WTC11 (cell line): ENCODE data around the gene PXN. TPM values are rescaled to one million over a fixed set of nuclear protein-coding genes. Genes with fewer than 3 reads are reported as not detected.
"Not testable (repeated sequence)": the region's sequence is repeated elsewhere in the genome, so short reads cannot be mapped to it uniquely, and the experiment has no call there.

ENCODE experiments used
- ATAC-seq: fragments of 200-7000 bp; cut with Tn5 transposase; 2 replicates; pipeline ENCODE4 v1.10.0; 2021; ENCODE audit warnings: mild to moderate bottlenecking, moderate library complexity
- CTCF ChIA-PET: fragments of 300-600 bp; sonication (Branson Sonifier 250); formaldehyde crosslinking; loops from one replicate; lab custom pipeline; 2021; ENCODE audit warnings: antibody characterized with exemption; lab: Charles Lee
- POLR2A ChIA-PET: fragments of 350-600 bp; sonication (Branson Sonifier 250); formaldehyde crosslinking; loops from one replicate; lab custom pipeline; 2021; ENCODE audit warnings: antibody characterized with exemption; lab: Charles Lee
- DNase-seq: peaks from one replicate; pipeline ENCODE4 v3.0.0; 2021; ENCODE audit warnings: low spot score
- H3K27ac Mint-ChIP-seq: 2 replicates; pipeline ENCODE4 v1.8.0; 2021; ENCODE audit warnings: mixed read lengths
- H3K27me3 Mint-ChIP-seq: 2 replicates; pipeline ENCODE4 v1.8.0; 2021; ENCODE audit warnings: low read depth, mild to moderate bottlenecking, moderate library complexity, mixed read lengths
- H3K36me3 Mint-ChIP-seq: 2 replicates; pipeline ENCODE4 v1.8.0; 2021; ENCODE audit warnings: mixed read lengths
- H3K4me1 Mint-ChIP-seq: 2 replicates; pipeline ENCODE4 v1.8.0; 2022; ENCODE audit warnings: mixed read lengths
- H3K4me3 Mint-ChIP-seq: 2 replicates; pipeline ENCODE4 v1.8.0; 2021; ENCODE audit warnings: mild to moderate bottlenecking, moderate library complexity, mixed read lengths
- H3K9me3 Mint-ChIP-seq: 2 replicates; pipeline ENCODE4 v1.8.0; 2021; ENCODE audit warnings: mixed read lengths
- CREM ChIP-seq: sonication (generic); formaldehyde crosslinking; IDR thresholded peaks from 2 replicates; pipeline ENCODE4 v1.8.1; 2022; ENCODE audit warnings: mild to moderate bottlenecking, missing genetic modification reagents, moderate library complexity
- ELF4 ChIP-seq: sonication (generic); formaldehyde crosslinking; IDR thresholded peaks from 2 replicates; pipeline ENCODE4 v1.8.1; 2022; ENCODE audit warnings: low read depth, mild to moderate bottlenecking, moderate library complexity, missing genetic modification reagents
- EMX1 ChIP-seq: fragments of 250-450 bp; sonication (Bioruptor Pico); IDR thresholded peaks from 2 replicates; pipeline ENCODE4 v1.8.0; 2021; ENCODE audit warnings: mild to moderate bottlenecking
- ETV6 ChIP-seq: sonication (generic); formaldehyde crosslinking; IDR thresholded peaks from 2 replicates; pipeline ENCODE4 v1.8.1; 2022; ENCODE audit warnings: mild to moderate bottlenecking, missing genetic modification reagents
- FOXJ3 ChIP-seq: sonication (generic); formaldehyde crosslinking; IDR thresholded peaks from 2 replicates; pipeline ENCODE4 v1.9.0; 2021; ENCODE audit warnings: missing genetic modification reagents, mild to moderate bottlenecking, borderline replicate concordance
- GABPB1 ChIP-seq: sonication (generic); formaldehyde crosslinking; IDR thresholded peaks from 2 replicates; pipeline ENCODE4 v1.8.1; 2023; ENCODE audit warnings: mild to moderate bottlenecking, missing genetic modification reagents
- HMGA2 ChIP-seq: fragments of 250-450 bp; sonication (Bioruptor Pico); IDR thresholded peaks from 2 replicates; pipeline ENCODE4 v1.4.0; 2021; ENCODE audit warnings: mild to moderate bottlenecking, moderate library complexity
- KAT7 ChIP-seq: sonication (generic); formaldehyde crosslinking; IDR thresholded peaks from 2 replicates; pipeline ENCODE4 v1.8.1; 2023; ENCODE audit warnings: missing genetic modification reagents, mild to moderate bottlenecking, borderline replicate concordance
- MXD4 ChIP-seq: fragments of 250-450 bp; sonication (Bioruptor Pico); IDR thresholded peaks from 2 replicates; pipeline ENCODE4 v1.8.0; 2021; ENCODE audit warnings: mild to moderate bottlenecking, moderate library complexity, borderline replicate concordance
- MYBL2 ChIP-seq: sonication (generic); formaldehyde crosslinking; IDR thresholded peaks from 2 replicates; pipeline ENCODE4 v1.8.1; 2023; ENCODE audit warnings: mild to moderate bottlenecking, moderate library complexity, missing genetic modification reagents
- NFYB ChIP-seq: sonication (generic); formaldehyde crosslinking; conservative IDR thresholded peaks from 2 replicates; pipeline ENCODE4 v1.8.0; 2022; ENCODE audit warnings: low read depth, missing genetic modification reagents
- SMAD3 ChIP-seq: sonication (generic); formaldehyde crosslinking; IDR thresholded peaks from 2 replicates; pipeline ENCODE4 v1.8.0; 2022; ENCODE audit warnings: missing genetic modification reagents, mild to moderate bottlenecking, borderline replicate concordance
- SMAD4 ChIP-seq: sonication (generic); formaldehyde crosslinking; IDR thresholded peaks from 2 replicates; pipeline ENCODE4 v1.8.0; 2022; ENCODE audit warnings: mild to moderate bottlenecking, missing genetic modification reagents
- TP53 ChIP-seq: sonication (generic); formaldehyde crosslinking; IDR thresholded peaks from 2 replicates; pipeline ENCODE4 v1.8.1; 2023; ENCODE audit warnings: mild to moderate bottlenecking, missing genetic modification reagents
- ZNF121 ChIP-seq: sonication (generic); formaldehyde crosslinking; IDR thresholded peaks from 2 replicates; pipeline ENCODE4 v1.8.0; 2023; ENCODE audit warnings: missing genetic modification reagents
- total RNA-seq: library from RNA; stranded (reverse); gene quantifications from 3 replicates; pipeline ENCODE4 v1.2.3, GENCODE V29; 2021
- TF ChIP-seq, protein P1 (sequence below): sonication (generic); formaldehyde crosslinking; IDR thresholded peaks from 2 replicates; pipeline ENCODE4 v1.8.0; 2022; ENCODE audit warnings: mild to moderate bottlenecking, missing genetic modification reagents
- TF ChIP-seq, protein P2 (sequence below): sonication (generic); formaldehyde crosslinking; IDR thresholded peaks from 2 replicates; pipeline ENCODE4 v1.8.1; 2023; ENCODE audit warnings: mild to moderate bottlenecking, missing genetic modification reagents
- TF ChIP-seq, protein P3 (sequence below): sonication (generic); formaldehyde crosslinking; IDR thresholded peaks from 2 replicates; pipeline ENCODE4 v1.8.1; 2022; ENCODE audit warnings: low read depth, missing genetic modification reagents, borderline replicate concordance
- TF ChIP-seq, protein P4 (sequence below): fragments of 250-450 bp; sonication (Bioruptor Pico); conservative IDR thresholded peaks from 2 replicates; pipeline ENCODE4 v1.9.0; 2021; ENCODE audit warnings: mild to moderate bottlenecking

PXN gene
- total RNA-seq, 1 experiment from 2014 or later = 132 TPM

DNA sequence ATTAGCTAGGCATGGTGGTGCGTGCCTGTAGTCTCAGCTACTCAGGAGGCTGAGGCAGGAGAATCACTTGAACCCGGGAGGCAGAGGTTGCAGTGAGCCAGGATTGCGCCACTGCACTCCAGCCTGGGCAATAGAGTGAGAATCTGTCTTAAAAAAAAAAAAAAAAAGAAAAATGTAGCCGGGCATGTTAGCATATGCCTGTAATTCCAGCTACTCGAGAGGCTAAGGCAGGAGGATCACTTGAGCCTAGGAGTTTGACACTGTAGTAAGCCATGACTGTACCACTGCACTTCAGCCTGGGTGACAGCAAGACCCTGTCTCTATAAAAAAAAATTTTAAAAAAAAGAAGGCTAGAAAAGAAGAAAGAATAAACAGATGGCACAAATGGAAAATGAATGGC lies 18.8 kb downstream of the PXN start:
- not testable (repeated sequence) for H3K4me3 Mint-ChIP-seq, H3K27me3 Mint-ChIP-seq, H3K27ac Mint-ChIP-seq, H3K9me3 Mint-ChIP-seq, H3K36me3 Mint-ChIP-seq, ATAC-seq, DNase-seq
- H3K4me1 Mint-ChIP-seq = peaks cover 56% of the 10 kb centered on the region
- POLR2A ChIA-PET = interaction anchor here (0.7 to 0.9 kb wide), 2 partner anchors 10 to 45 kb away, joined by 3 to 5 read pairs; no protein-coding TSS in a partner anchor
- CTCF ChIA-PET = interaction anchor here (0.6 to 16.6 kb wide), 3 partner anchors 11 to 401 kb away, joined by 3 to 450 read pairs (median 58); partner anchors contain the start of gene PXN

DNA sequence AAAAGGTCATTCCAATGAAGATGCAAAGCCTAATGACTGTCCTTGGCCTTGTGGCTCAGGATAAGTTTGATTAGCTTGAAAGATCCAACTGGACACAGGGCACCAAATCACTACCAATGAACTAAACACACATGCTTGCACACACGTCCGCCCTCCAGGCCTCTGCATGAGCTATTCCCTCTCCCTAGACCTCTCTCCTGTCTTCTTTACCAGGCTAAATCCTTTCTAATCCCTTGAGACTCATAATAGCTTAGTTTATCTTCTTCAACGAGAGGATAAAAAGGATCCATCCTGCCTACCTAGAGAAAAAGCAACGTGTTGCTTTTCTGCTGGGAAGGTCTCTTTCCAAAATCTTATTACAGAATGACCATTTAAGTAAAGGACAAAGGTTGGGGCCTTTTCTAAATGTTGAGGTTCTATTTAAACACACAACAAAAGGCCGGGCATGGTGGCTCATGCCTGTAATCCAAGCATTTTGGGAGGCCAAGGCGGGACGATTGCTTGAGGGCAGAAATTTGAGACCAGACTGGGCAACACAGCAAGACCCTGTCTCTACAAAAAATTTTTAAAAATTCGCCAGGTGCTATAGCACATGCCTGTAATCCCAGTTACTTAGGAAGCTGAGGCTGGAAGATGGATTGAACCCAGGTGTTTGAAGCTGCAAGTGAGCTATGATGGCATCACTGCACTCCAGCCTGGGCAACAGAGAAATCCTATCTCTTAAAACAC lies 22.4 kb downstream of the PXN start:
- DNase-seq (no peak), ATAC-seq (no peak)
- no peaks in the 10 kb centered on the region for H3K9me3 Mint-ChIP-seq
- no peaks in the 10 kb centered on the region for H3K36me3 Mint-ChIP-seq
- TF ChIP-seq ZNF121 (CRISPR knock-in tag) (peak; percentile 86), ETV6 (CRISPR knock-in tag) (no peak)
- no peak overlapping the region for H3K4me3 Mint-ChIP-seq
- H3K4me1 Mint-ChIP-seq = peaks cover 51% of the 10 kb centered on the region
- H3K27me3 Mint-ChIP-seq = no peaks in the 10 kb centered on the region
- CTCF ChIA-PET = interaction anchor here (1.2 to 16.6 kb wide), 4 partner anchors 7 to 42 kb away, joined by 3 to 450 read pairs (median 57); partner anchors contain the start of genes PXN and RPLP0
- POLR2A ChIA-PET = interaction anchor here (0.8 to 1.1 kb wide), 3 partner anchors 13 to 48 kb away, joined by 3 to 4 read pairs (median 4); partner anchors contain the start of genes PXN and RNU4-2
- peak overlapping the region; percentile 63 for H3K27ac Mint-ChIP-seq

DNA sequence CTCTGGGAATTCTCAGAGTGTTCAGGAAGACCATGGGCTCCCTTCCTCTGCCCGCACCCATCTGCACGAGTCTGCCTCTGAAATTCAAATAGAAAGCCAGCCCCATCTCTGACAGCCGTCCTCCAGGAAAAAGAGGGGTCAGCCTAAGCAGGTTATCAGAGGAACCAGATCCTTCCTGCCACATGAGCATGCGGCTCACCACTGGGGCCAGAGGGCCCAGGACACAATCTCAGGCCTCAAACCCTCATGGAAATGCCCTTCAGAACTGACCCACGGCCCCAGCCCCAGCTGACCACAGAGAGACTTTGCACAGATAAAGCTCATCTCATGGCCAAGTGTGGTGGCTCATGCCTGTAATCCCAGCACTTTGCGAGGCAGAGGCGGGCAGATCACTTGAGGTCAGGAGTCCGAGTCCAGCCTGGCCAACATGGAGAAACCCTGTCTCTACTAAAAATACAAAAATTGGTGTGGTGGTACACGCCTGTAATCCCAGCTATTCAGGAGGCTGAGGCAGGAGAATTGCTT lies 23.2 kb downstream of the PXN start:
- ChIA-PET CTCF (interaction anchor here (1.2 to 16.6 kb wide), 3 partner anchors 12 to 41 kb away, joined by 3 to 450 read pairs (median 56); partner anchors contain the start of genes PXN and RPLP0), POLR2A (interaction anchor here (0.8 to 1.1 kb wide), 3 partner anchors 12 to 49 kb away, joined by 3 to 4 read pairs (median 4); partner anchors contain the start of genes PXN and RNU4-2)
- Mint-ChIP-seq H3K27ac (no peak overlapping the region; the same call in 1 of the 2 replicates), H3K4me3 (no peak overlapping the region), H3K4me1 (peaks cover 51% of the 10 kb centered on the region), H3K27me3 (no peaks in the 10 kb centered on the region), H3K36me3 (no peaks in the 10 kb centered on the region), H3K9me3 (no peaks in the 10 kb centered on the region)
- DNase-seq (no peak), ATAC-seq (no peak)
- no peak for TF ChIP-seq MXD4 (CRISPR knock-in tag)
- TF ChIP-seq CREM (CRISPR knock-in tag) = no peak
- no peak for TF ChIP-seq SMAD4
- TF ChIP-seq NFYB (CRISPR knock-in tag) = no peak
- TF ChIP-seq ELF4 = no peak
- TF ChIP-seq, protein P1, sequence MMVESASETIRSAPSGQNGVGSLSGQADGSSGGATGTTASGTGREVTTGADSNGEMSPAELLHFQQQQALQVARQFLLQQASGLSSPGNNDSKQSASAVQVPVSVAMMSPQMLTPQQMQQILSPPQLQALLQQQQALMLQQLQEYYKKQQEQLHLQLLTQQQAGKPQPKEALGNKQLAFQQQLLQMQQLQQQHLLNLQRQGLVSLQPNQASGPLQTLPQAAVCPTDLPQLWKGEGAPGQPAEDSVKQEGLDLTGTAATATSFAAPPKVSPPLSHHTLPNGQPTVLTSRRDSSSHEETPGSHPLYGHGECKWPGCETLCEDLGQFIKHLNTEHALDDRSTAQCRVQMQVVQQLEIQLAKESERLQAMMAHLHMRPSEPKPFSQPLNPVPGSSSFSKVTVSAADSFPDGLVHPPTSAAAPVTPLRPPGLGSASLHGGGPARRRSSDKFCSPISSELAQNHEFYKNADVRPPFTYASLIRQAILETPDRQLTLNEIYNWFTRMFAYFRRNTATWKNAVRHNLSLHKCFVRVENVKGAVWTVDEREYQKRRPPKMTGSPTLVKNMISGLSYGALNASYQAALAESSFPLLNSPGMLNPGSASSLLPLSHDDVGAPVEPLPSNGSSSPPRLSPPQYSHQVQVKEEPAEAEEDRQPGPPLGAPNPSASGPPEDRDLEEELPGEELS = no peak
- no peak for TF ChIP-seq FOXJ3 (CRISPR knock-in tag)
- no peak for TF ChIP-seq MYBL2 (CRISPR knock-in tag)
- TF ChIP-seq SMAD3 (CRISPR knock-in tag) = no peak
- TF ChIP-seq, protein P2, sequence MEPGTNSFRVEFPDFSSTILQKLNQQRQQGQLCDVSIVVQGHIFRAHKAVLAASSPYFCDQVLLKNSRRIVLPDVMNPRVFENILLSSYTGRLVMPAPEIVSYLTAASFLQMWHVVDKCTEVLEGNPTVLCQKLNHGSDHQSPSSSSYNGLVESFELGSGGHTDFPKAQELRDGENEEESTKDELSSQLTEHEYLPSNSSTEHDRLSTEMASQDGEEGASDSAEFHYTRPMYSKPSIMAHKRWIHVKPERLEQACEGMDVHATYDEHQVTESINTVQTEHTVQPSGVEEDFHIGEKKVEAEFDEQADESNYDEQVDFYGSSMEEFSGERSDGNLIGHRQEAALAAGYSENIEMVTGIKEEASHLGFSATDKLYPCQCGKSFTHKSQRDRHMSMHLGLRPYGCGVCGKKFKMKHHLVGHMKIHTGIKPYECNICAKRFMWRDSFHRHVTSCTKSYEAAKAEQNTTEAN (CRISPR knock-in tag) = no peak
- TF ChIP-seq TP53 (CRISPR knock-in tag) = no peak
- TF ChIP-seq, protein P3, sequence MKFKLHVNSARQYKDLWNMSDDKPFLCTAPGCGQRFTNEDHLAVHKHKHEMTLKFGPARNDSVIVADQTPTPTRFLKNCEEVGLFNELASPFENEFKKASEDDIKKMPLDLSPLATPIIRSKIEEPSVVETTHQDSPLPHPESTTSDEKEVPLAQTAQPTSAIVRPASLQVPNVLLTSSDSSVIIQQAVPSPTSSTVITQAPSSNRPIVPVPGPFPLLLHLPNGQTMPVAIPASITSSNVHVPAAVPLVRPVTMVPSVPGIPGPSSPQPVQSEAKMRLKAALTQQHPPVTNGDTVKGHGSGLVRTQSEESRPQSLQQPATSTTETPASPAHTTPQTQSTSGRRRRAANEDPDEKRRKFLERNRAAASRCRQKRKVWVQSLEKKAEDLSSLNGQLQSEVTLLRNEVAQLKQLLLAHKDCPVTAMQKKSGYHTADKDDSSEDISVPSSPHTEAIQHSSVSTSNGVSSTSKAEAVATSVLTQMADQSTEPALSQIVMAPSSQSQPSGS (CRISPR knock-in tag) = no peak
- no peak for TF ChIP-seq HMGA2 (CRISPR knock-in tag)
- TF ChIP-seq KAT7 = no peak
- no peak for TF ChIP-seq EMX1 (CRISPR knock-in tag)
- TF ChIP-seq, protein P4, sequence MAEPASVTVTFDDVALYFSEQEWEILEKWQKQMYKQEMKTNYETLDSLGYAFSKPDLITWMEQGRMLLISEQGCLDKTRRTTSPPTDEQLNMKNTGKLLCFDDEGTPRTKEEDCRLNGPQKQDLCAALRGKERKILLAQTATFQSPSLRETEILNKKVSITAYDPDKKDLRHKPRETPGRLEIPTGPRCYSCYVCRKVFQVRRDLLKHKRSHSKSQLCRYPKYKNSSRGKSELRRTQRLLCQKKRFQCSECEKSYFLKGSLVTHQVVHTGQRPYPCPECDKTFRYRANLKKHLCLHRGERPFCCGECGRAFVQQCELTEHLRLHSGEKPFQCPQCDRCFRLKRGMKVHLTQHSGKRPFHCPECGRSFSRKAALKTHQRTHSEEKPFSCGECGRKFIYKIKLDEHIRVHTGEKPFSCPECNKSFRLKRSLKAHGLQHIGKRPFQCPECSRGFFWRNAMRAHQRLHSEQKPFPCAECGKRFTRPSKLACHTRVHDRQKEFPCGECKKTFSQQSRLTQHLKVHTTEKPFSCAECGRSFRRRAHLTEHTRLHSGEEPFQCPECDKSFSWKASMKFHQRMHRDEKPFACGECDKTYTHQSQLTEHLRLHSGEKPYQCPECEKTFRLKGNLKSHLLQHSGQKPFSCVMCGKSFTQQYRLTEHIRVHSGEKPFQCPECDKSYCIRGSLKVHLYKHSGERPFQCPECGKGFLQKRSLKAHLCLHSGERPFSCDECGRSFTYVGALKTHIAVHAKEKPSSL (CRISPR knock-in tag) = no peak
- no peak for TF ChIP-seq GABPB1 (CRISPR knock-in tag)
